GM12878 (cell line): Measurements from ENCODE around the gene CFAP44.

Experiments used
- CHD2 ChIP-seq: IDR thresholded peaks from 2 replicates; pipeline ENCODE4 v1.6.1; 2011; ENCODE audit warnings: low read depth, low read length, improper control_type of control experiment, borderline replicate concordance
- REST ChIP-seq: IDR thresholded peaks from 2 replicates; pipeline ENCODE4 v1.6.1; 2012; ENCODE audit warnings: mild to moderate bottlenecking, low read depth, low read length
- ZZZ3 ChIP-seq: IDR thresholded peaks from 2 replicates; pipeline ENCODE4 v1.6.1; 2011; ENCODE audit warnings: low read depth; ENCODE audit not compliant: control insufficient read depth, insufficient read length

GRCh38 chr3:113450911-113451310 lies 9.6 kb upstream of the CFAP44 start:
- no peak for TF ChIP-seq REST
- TF ChIP-seq CHD2: no peak
- no peak for TF ChIP-seq ZZZ3
